ENCODE results near the gene STT3B. TPM values are rescaled to one million over a fixed set of nuclear protein-coding genes. Genes with fewer than 3 reads are reported as not detected.

STT3B gene
- total RNA-seq, 1 experiment from 2014 or later = 149 TPM

GRCh38 chr3:31544634-31545033 is 11.9 kb downstream of the STT3B start:
- Histone ChIP-seq H3K4me3 (ENCODE audit: low read length) (no peak overlapping the region), H3K9me2 (replicated peaks; ENCODE audit: low read length) (no peaks in the 10 kb centered on the region), H3K36me3 (ENCODE audit: low read depth, low read length) (0 out of 2 replicates have a peak, but pooled peaks cover 5% of the 10 kb centered on the region), H3F3A (ENCODE audit: low read length, unreplicated experiment) (no peaks in the 10 kb centered on the region), H3K4me1 (ENCODE audit: insufficient read depth, low read length) (peaks cover 22% of the 10 kb centered on the region), H3K9me3 (ENCODE audit: low read length) (no peaks in the 10 kb centered on the region), H3K79me2 (ENCODE audit: low read length) (peaks cover 100% of the 10 kb centered on the region), H4K20me1 (ENCODE audit: low read length) (peaks cover 56% of the 10 kb centered on the region), H3K9ac (ENCODE audit: low read length) (no peak overlapping the region), H3K27me3 (ENCODE audit: low read length) (no peaks in the 10 kb centered on the region), H2AFZ (ENCODE audit: low read length) (no peak overlapping the region), H3K4me2 (ENCODE audit: low read length) (no peak overlapping the region), H3K27ac (ENCODE audit: low read length) (no peak overlapping the region)
- no peak for TF ChIP-seq EZH2 (IDR thresholded peaks at IDR 0.05; ENCODE audit: low read length, unreplicated experiment)
- TF ChIP-seq, protein P1, sequence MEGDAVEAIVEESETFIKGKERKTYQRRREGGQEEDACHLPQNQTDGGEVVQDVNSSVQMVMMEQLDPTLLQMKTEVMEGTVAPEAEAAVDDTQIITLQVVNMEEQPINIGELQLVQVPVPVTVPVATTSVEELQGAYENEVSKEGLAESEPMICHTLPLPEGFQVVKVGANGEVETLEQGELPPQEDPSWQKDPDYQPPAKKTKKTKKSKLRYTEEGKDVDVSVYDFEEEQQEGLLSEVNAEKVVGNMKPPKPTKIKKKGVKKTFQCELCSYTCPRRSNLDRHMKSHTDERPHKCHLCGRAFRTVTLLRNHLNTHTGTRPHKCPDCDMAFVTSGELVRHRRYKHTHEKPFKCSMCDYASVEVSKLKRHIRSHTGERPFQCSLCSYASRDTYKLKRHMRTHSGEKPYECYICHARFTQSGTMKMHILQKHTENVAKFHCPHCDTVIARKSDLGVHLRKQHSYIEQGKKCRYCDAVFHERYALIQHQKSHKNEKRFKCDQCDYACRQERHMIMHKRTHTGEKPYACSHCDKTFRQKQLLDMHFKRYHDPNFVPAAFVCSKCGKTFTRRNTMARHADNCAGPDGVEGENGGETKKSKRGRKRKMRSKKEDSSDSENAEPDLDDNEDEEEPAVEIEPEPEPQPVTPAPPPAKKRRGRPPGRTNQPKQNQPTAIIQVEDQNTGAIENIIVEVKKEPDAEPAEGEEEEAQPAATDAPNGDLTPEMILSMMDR (conservative IDR thresholded peaks at IDR 0.05; ENCODE audit: low read depth, low read length) = no peak
- no peak for TF ChIP-seq EZH2phosphoT487 (IDR thresholded peaks at IDR 0.05; ENCODE audit: borderline replicate concordance, low read length)
- BruUV-seq (replicated peaks) = no TSS peak
- DNase-seq (no peak), ATAC-seq (no peak)
- intact Hi-C loops (cut with micrococcal nuclease) = no loop called here
- ChIA-PET POLR2A (ENCODE audit: unreplicated experiment) (interaction anchor here (1.2 kb wide), 1 partner anchor 12 kb away, joined by 3 read pairs; the partner anchor contains the start of gene STT3B), CTCF (no interaction called here)

- no peak overlapping the region for H3K4me3 ChIP-seq (ENCODE audit: low read length)
- BruUV-seq (replicated peaks) = no TSS peak
- H3K27me3 ChIP-seq (ENCODE audit: low read length) = no peaks in the 10 kb centered on the region
- H3K4me2 ChIP-seq (ENCODE audit: low read length) = no peak overlapping the region
- H4K20me1 ChIP-seq (ENCODE audit: low read length) = peaks cover 60% of the 10 kb centered on the region
- intact Hi-C loops (cut with micrococcal nuclease) = no loop called here
- H3K36me3 ChIP-seq (ENCODE audit: low read depth, low read length) = 0 out of 2 replicates have a peak, but pooled peaks cover 5% of the 10 kb centered on the region
- H3K4me1 ChIP-seq (ENCODE audit: insufficient read depth, low read length) = peaks cover 9% of the 10 kb centered on the region
- H3K79me2 ChIP-seq (ENCODE audit: low read length) = peaks cover 100% of the 10 kb centered on the region
- H3K9me2 ChIP-seq (replicated peaks; ENCODE audit: low read length) = no peaks in the 10 kb centered on the region
- no peak overlapping the region for H2AFZ ChIP-seq (ENCODE audit: low read length)
- ATAC-seq = no peak
- CTCF ChIA-PET = no interaction called here
- H3K9ac ChIP-seq (ENCODE audit: low read length) = no peak overlapping the region
- H3F3A ChIP-seq (ENCODE audit: low read length, unreplicated experiment) = no peaks in the 10 kb centered on the region
- H3K9me3 ChIP-seq (ENCODE audit: low read length) = no peaks in the 10 kb centered on the region
- POLR2A ChIA-PET (ENCODE audit: unreplicated experiment) = no interaction called here
- H3K27ac ChIP-seq (ENCODE audit: low read length) = no peak overlapping the region
- DNase-seq = no peak
- TF ChIP-seq, protein P1 (conservative IDR thresholded peaks at IDR 0.05; ENCODE audit: low read depth, low read length) = no peak
- no peak for TF ChIP-seq EZH2phosphoT487 (IDR thresholded peaks at IDR 0.05; ENCODE audit: borderline replicate concordance, low read length)
- no peak for TF ChIP-seq EZH2 (IDR thresholded peaks at IDR 0.05; ENCODE audit: low read length, unreplicated experiment)
Measured at GRCh38 chr3:31546162-31546561, 13.4 kb downstream of the STT3B start.

GRCh38 chr3:31546725-31547124 is 14.0 kb downstream of the STT3B start:
- DNase-seq (peak; percentile 10), ATAC-seq (peak; percentile 19; the same call in 1 of the 2 replicates)
- Histone ChIP-seq H3K27me3 (ENCODE audit: low read length) (no peaks in the 10 kb centered on the region), H3F3A (ENCODE audit: low read length, unreplicated experiment) (no peaks in the 10 kb centered on the region), H3K9me2 (replicated peaks; ENCODE audit: low read length) (no peaks in the 10 kb centered on the region), H3K9me3 (ENCODE audit: low read length) (no peaks in the 10 kb centered on the region), H3K36me3 (ENCODE audit: low read depth, low read length) (0 out of 2 replicates have a peak, but pooled peaks cover 5% of the 10 kb centered on the region), H3K27ac (ENCODE audit: low read length) (no peak overlapping the region), H3K4me1 (ENCODE audit: insufficient read depth, low read length) (peaks cover 3% of the 10 kb centered on the region; the same call in 1 of the 2 replicates), H3K79me2 (ENCODE audit: low read length) (peaks cover 100% of the 10 kb centered on the region), H4K20me1 (ENCODE audit: low read length) (peaks cover 66% of the 10 kb centered on the region), H3K4me3 (ENCODE audit: low read length) (no peak overlapping the region), H3K9ac (ENCODE audit: low read length) (no peak overlapping the region), H3K4me2 (ENCODE audit: low read length) (no peak overlapping the region), H2AFZ (ENCODE audit: low read length) (no peak overlapping the region)
- CTCF ChIA-PET = no interaction called here
- intact Hi-C loops (cut with micrococcal nuclease) = no loop called here
- no peak for TF ChIP-seq EZH2phosphoT487 (IDR thresholded peaks at IDR 0.05; ENCODE audit: borderline replicate concordance, low read length)
- BruUV-seq (replicated peaks) = no TSS peak
- POLR2A ChIA-PET (ENCODE audit: unreplicated experiment) = no interaction called here
